Stimulated activated CD8-positive, alpha-beta memory T cell treated with anti-CD3 and anti-CD28 coated beads, Interleukin-4, amount 100 ng/mL, for 48 hours (primary cell): ENCODE data around the gene SH3BP5.

Source experiments
- DNase-seq: peaks from one replicate; pipeline ENCODE4 v3.0.0-alpha.2; 2020

Gene SH3BP5

DNA sequence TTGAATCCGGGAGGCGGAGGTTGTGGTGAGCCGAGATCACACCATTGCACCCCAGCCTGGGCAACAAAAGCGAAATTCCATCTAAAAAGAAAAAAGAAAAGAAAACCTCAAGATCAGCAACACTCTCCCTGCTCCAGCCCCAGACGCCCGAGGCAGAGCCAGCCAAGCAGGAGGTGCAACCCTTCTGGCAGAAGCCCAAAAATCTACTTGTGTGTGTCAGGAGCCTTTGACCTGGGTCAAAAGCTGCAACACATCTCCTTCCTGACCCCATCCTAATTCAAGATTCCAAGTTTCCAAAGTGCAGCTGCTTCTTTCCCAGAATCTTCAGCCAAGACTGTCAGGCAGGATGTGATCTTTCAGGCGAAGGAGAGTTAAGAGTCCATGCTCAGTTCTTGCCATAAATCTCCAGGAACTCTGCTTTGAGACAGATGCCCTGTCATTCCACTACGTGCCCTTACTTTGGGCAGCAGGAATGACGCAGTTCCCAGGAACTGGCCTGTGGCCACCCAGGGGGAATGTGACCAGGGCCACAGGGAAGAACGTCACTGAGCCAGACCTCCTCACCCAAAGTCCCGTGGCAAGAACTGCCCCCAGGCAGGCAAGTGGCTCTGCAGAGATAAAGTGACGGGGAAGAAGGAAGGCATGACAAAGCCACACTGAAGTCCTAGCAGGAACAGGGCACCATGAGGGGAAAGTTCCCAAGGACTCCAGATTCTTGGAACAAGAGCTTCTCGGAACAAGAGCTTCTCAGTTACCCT is 39.4 kb downstream of the SH3BP5 start:
- no peak for DNase-seq

DNA sequence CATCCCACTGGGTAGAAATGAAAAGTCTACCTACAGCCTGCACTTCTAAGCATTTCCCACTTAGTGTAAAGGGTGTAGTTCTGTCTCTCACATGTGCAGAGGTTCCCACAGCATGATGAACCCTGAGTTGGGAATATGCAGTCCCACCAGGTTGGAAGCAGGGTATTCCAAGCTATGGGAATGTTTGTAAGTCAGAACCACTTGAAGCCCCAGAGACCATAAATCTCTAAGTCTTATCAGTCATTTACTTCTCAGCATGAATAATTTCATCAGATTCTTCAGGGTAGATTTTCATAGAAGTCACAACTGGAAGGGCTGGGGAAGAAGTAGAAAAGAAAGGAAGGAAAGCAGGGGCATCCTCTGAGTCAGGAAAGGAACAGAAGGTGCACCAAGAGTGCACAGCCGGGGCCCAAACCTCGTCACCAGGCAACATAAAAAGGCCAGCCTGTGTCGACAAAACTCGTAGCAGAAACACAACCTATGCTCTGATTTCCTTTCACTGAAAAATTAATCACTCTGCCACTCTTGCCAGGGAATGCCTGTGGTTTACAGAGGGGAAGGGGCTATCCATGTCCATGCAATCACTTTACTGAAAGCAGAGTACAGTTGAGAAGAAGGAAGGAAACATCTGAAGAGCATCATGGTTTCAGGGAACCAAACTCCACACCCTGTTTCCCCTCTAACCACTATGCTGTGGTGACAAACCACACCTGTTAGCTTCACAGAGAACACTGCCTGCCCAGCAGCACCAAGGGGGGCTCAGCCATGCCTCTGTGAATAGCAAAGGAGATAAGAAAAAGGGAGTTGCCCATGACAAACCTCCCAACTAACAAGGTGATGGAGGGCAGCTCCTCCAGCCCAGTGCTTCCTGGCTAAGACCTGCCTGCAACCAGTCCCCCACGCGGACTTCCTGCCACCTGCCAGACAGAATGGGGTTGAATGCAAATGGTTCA is 40.5 kb downstream of the SH3BP5 start:
- peak; percentile 75 for DNase-seq

DNA sequence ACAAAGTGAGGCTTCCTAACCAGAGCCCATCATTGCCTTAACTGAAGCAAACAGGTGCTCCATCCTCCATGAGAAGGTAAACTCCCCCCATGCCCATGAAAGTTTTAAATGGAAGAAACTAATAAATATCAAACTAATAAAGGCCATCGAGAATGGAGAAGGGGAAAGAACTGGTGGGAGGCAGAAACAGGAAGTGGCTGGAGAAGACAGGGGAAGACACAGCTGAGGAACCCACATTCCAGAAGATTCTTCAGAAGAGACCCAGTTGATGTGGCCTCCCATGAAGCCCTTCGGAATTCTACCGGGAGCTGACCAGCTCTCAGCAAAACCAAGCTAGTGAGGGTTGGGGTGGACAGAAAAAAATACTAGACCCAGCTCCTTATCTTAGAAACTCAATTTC is 41.6 kb downstream of the SH3BP5 start:
- no peak for DNase-seq

DNA sequence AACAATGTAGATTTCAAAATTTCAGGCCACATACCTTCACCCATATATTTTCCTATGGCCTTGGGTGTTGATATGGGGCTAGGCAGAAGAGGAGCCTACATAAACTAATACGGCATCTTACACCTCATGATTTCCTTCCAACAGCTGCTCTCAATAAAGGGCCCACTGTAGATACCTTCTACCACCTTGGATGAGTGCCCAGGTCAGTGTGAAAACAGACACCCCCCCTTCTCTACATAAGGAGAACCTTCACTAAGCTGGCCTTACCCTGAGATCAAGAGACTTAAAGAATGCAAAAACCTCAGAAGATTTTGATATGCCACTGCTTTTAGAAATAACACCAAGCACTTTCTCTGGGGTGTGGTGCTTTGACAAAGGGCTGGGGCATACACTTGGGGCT is 42.7 kb downstream of the SH3BP5 start:
- no peak for DNase-seq

DNA sequence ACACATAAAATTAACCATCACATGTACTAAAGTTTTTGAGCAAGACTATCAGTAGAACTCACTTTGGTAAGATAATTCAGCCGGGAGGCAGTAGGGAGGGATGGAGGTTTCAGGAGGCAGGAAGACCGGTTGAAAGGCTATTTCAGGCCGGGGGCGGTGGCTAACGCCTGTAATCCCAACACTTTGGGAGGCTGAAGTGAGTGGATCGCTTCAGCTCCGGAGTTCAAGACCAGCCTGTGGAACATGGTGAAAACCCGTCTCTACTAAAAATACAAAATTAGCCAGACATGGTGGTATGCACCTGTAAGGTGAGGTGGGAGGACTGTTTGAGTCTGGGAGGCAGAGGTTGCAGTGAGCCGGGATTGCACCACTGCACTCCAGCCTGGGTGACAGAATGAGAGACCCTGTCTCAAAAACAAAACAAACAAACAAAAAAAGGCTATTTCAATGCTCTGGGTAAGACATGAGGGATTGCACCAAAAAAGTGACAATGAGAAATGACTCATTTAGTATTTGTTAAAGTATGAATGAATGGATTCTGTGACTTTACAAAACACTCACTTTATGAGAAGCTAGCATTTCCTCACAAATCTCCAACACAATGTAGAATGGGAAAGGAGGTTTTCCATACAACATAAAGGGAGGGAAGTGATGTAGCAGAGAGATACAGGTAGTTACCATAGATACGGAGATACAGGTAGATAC is 43.9 kb downstream of the SH3BP5 start:
- no peak for DNase-seq

DNA sequence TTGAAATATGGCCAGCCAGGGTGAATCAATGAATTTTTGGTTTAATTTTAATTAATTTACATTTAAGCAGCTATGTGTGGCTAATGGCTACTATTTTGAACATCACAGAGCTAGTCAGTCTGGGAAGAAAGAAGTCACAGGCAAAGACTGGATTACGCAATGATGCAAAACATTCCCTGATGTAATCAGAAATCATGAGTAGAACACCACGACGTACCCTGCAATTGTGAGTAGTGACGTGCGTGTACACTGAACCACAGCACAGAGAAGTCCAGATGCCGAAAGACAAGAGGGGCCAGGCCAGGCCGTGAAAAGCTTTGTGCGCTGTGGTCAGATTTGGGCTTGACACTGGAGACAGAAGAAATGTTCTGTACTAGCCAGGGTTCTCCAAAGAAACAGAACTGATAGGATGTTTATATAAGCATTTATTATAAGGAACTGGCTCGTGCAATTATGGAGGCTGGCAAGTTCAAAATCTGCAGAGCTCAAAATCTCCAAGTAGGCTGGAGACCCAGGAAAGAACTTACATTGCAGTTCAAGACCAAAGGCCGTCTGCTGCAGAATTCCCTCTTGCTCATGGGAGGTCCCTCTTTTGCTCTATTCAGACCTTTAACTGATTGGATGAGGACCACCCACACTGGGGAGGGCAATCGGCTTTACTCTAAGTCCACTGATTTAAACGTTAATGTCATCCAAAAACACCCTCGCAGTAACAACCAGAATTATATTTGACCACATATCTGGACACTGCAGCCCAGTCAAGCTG is 44.6 kb downstream of the SH3BP5 start:
- DNase-seq = no peak

DNA sequence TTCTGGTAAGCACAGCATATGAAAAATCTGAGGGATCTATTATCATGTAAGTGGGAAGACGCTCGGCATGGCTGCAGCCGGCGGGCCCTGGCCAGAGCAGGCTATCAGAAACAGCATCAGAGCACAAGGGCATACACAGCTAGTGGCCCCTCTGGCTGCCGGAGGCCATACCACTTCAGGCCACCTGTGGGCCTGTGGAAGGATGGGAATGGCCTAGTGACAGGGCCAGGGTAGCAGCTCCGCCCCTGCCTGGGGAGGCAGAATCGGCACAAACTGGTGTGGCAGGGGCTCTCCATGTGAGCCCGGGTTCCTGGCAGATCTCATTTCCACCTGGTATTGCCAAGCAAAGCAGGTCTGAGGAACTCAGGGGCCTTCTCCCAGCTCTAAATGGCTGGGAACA is 46.4 kb downstream of the SH3BP5 start:
- DNase-seq = no peak

DNA sequence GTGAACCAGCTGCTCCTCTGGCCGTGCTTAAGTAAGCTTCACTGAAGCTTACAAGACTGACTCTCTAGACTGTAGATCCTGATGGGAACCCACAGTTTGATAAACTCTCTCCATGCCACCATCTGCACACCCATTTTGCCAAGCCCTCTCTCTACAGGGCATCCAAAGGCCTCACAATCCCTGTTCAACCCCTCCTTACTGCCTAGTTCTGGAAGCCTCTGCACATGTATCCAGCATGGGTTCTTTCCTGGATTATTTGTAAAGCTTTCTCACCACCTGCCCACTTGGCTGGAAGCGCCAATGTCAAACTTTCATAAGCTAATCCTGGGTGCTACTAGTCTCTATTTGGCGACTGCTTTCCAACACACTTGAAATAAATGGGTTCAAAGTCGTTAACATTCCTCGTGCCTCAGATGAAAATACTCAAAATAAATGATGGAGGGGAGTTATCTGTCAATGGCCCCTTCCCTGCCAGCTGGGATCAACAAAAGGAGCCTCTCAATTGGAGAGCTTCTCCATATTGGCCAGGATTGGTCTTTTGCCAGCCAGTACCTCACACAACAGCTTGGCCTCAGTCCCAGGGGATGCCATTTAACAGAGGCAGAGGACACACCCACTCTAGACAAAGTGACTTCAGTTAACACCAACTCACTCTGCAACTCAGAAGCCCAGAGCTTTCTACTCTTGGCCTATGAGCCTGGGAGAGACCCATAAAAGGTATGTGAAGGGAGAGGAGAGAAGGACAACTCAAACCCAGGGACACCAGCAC is 48.1 kb downstream of the SH3BP5 start:
- DNase-seq = no peak

DNA sequence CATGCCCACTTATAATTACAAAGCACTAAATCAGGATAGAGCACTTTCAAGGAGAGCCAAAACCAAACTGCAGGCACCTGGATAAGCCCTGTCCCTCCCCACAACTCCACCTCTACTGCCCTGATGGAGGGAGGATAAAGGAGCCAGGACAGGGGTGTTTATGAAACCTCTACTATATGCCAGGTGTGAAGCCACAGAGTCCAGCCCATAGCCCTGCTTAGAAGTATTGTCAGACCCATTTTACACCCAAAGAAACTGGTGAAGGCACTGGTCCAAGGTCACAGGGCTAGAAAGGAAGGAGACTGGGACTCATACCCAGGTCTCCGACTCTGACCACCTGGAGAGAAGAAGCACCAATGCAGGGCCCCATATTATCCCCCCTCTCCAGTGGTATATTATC is 48.7 kb downstream of the SH3BP5 start:
- DNase-seq = no peak

DNA sequence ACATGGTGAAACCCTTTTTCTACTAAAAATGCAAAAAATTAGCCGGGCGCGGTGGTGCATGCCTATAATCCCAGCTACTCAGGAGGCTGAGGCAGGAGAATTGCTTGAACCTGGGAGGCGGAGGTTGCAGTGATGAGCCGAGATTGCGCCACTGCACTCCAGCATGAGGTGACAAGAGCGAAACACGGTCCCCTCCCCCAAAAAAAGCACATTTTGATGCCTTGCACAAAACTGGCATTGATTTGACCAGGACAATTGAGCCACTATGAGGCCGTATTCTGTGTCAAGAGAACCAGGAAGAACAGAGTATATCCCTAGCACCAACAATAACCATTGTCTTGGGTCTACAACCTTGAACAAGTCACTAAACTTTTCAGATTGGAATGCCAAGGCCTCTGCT is 50.6 kb downstream of the SH3BP5 start:
- no peak for DNase-seq

DNA sequence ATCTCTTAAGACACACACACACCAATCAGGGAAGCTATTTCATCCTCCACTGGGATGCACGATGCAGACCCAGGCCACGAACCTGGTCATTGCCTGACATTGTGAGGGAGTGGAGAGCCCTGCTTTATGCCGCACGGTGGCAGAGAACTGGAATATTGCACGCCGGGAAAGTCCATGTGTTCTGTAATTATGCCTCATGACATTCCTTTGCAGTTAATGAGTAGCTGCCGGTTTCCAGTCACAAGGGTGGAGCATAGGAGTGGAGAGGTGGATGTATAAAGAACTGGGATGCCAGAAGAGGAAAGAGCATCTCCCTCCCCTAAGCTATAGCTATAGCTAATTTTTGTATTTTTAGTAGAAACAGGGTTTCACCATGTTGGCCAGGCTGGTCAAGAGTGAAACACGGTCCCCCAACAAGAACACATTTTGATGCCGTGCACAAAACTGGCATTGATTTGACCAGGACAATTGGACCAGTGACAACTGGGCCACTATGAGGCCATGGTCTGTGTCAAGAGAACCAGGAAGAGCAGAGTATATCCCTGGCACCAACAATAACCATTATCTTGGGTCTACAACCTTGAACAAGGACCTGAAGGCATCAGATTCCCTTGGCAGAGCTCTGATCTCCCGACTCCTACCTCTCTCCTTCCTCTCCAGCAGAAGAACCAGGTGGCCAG is 51.4 kb downstream of the SH3BP5 start:
- no peak for DNase-seq

DNA sequence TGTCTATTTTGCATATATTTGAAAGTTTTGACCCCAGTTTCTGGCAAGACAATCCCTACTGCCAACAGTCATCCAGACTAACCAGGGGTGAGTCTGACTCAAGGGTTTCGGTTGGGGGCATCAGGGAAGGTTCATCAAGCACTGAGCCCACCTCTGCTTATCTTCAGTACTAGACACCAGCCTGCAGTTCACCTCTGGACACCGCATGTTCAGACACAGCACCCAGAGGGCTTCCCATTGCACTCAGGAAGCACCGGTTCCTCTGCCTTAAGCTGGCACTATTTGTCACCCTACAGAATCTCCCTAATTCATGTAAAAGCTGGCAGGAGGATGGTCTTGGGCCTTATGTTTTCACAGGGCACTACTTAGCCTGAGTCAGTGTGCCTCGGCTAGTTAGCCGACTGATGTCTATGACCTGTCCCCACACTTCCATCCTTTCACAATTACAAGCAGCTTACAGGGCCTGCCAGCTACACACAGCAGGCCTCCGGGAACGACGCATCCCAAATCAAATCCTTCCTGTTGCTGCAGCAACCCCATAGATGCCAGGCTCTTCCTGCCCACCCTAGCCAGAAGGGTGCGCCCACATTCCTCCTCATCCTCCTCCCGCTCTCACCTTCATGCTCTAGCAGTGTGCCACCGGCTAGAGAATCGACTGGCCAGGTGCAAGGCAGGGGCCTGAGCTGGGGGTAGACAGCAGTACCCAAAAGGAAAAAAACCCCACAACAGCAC is 52.5 kb downstream of the SH3BP5 start:
- DNase-seq = no peak

DNA sequence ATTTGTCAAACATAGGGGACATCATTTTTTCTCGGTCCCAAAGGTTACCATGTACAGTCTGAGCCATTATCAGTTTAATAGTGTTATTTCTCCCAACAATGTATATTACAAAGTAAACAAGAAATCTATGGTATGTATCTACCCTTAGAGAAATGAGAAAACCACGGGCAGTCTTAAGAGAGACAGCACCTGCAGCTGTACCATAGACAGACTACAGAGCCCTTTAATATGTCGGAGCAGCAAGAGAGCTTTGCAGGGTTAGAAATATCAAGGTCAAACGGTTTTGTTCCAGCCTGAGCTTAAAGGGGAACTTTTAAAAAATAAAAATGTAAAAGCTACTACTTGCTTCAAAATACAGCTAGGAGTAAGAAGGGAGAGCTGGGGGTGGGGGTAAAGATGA is 53.2 kb downstream of the SH3BP5 start:
- DNase-seq = no peak

DNA sequence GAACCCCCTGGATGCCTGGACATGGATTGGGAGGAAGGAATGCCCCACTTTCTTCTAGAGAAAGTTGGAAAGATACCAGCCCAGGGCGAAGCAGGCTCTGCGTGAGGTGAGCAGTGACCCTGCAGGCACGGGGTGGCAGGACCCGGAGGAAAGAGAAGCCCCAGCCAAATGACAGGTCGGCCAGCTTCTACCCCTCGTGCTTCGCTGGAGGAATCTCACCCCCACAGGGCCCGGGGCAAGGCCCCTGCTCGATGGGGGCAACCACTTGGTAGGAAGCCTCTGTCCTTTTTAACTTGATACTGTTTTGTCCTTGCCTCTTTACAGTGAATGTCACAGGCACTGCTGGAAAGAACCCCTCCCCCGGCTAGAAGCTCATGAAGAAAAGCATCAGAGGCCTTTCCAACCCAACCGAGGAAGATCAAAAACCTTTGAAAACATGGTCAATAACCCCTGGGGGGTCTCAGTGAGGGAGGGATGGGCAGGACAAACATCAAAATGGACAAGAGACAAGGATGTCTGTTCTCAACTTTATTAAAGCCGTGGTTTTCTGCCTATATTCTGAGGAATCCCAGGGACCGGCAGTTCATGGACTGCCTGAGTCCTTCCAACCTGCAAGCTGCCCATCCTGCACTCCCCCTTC is 54.4 kb downstream of the SH3BP5 start:
- no peak for DNase-seq

DNA sequence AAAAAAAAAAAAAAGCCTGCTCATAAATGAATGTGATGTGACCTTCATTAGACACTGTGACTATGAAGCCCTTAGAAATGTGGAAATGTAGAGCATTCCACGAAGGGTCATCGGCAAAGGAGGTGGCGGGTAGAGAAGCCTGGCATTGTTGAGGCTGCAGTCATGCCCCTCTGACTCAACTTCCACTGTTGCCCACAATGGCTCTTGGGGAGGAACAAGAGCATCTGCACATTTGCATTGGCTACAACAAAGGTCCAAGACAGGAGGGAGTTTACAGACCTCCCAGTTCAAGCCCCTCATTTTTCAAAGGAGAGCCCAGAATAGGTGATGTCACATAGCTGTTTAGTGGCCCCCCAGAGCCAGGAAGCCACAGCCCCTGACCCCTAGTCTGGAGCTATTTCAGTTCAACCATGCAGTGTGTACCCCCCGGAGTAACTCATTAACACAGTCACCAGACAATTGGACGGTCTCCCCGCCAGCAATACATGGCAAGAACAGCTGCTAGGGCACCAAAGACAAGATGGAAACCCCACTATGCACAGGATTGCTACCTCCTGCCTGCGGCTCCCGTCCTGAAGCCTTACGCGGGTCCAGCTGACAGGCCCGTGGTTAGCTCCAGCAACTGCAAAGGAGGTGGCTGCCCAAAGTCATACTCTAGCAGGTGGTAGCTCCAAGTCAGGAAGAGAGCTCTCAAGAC is 56.2 kb downstream of the SH3BP5 start:
- DNase-seq = no peak

DNA sequence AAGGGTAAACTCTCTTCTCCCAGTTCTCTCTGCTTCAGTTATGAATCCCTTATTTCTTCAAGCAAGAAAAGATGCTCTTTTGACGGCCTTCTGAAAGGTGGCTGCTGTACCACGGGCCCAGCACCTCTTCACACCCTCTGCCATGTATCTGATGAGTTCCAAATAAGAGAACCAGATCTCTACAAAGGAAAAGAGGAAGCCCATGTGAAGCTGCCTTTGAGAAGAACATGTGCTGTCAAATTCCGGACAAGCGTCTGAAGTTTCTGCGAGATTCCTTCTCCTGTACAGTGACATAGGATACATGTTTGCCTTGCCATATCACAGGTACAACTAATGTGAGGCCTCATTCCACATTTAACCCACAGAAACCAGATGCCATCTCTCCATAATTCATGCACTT is 59.2 kb downstream of the SH3BP5 start:
- DNase-seq = peak; percentile 19

DNA sequence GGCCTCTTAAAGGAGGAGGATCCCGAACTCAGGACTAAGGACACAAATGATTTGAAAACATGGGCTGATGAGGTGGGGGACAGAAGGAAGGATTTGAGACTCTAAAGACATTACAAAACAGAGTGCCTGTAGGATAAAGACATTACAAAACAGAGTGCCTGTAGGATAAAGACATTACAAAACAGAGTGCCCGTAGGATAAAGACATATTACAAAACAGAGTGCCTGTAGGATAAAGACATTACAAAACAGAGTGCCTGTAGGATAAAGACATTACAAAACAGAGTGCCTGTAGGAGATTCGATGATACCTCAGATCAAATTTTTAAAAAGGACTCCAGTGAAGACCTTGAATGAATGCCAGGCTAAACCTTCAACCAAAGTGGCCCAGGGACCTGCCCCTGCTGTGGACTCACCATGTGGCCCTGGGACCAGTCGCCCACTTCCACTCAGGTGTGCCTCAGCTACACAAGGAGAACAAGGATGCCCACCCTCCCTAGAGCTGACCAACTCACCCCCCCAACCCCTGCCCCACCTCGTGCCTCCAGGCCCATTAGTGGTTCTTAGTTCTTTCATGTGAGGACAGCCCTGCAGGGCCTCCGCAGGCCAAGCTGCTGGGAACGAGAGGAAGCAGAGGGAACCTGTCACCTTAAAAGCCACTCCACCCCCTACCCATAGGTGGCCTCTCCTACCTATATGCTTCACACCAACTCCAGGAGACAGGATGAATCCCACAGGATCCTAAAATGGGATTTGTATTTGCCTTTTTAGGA is 59.8 kb downstream of the SH3BP5 start:
- peak; percentile 26 for DNase-seq

DNA sequence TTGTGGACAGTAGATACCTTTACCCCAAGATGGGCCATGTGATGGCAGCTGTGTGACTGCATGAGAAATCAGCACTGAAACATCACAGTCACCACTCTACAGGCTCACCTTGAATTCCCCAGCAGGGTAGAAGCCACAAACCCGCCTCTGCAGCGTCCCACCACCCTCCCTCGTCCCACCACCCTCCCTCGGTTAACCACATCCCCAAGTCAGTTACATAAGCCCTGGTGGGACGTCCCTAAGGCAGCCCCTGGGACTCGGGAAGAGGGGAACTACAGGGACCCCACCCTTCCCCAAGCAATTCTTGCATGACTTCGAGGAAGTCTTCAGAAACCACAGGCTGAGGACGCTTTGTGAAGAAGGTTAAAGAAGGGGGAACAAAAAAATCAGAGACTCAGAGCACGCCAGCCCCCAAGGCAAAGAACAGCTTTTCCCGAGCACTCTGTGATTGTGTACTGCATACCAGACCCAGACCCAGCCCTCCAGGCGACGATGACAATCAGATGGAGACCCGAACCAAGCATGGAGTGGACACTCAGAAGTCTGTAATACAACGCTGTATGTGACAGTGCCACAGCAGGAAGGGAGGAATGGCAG is 60.5 kb downstream of the SH3BP5 start:
- DNase-seq = peak; percentile 81
